Measurements from ENCODE around the gene GAL3ST3.
"Not testable (repeated sequence)": the region's sequence is repeated elsewhere in the genome, so short reads cannot be mapped to it uniquely, and the experiment has no call there.

GAL3ST3 gene

GRCh38 chr11:66048547-66049323 is at the start of gene GAL3ST3:
TSS of gene GAL3ST3 (minus strand) at chr11:66049161. CDS start at chr11:66045415, 3,746 bp downstream.
- DNase-seq (ENCODE audit: low read depth in 2 of 2): no peak

GRCh38 chr11:66092125-66092524 is 43.2 kb upstream of the GAL3ST3 start:
- not testable (repeated sequence) for DNase-seq (ENCODE audit: low read depth in 2 of 2)

- no peak for DNase-seq (ENCODE audit: low read depth in 2 of 2)
Observed at GRCh38 chr11:66090288-66090687, 41.3 kb upstream of the GAL3ST3 start.

GRCh38 chr11:66089067-66089466 is 40.1 kb upstream of the GAL3ST3 start:
- DNase-seq (ENCODE audit: low read depth in 2 of 2): no peak

GRCh38 chr11:66087148-66087908 is 38.4 kb upstream of the GAL3ST3 start:
- no peak for DNase-seq (ENCODE audit: low read depth in 2 of 2)

GRCh38 chr11:66084821-66085475 is 36.0 kb upstream of the GAL3ST3 start:
- no peak for DNase-seq (ENCODE audit: low read depth in 2 of 2)

- DNase-seq (ENCODE audit: low read depth in 2 of 2): no peak
Observed at GRCh38 chr11:66083767-66084166, 34.8 kb upstream of the GAL3ST3 start.

- no peak for DNase-seq (ENCODE audit: low read depth in 2 of 2)
Observed at GRCh38 chr11:66082946-66083698, 34.2 kb upstream of the GAL3ST3 start.

GRCh38 chr11:66081505-66081904 is 32.5 kb upstream of the GAL3ST3 start:
- DNase-seq (ENCODE audit: low read depth in 2 of 2): peak in 1 of 2 donors; percentile 51

GRCh38 chr11:66080055-66080817 is 31.3 kb upstream of the GAL3ST3 start:
- DNase-seq (ENCODE audit: low read depth in 2 of 2): peak; percentile 37 to 55

- not testable (repeated sequence) for DNase-seq (ENCODE audit: low read depth in 2 of 2)
Observed at GRCh38 chr11:66078949-66079348, 30.0 kb upstream of the GAL3ST3 start.

GRCh38 chr11:66077927-66078326 is 29.0 kb upstream of the GAL3ST3 start:
- DNase-seq (ENCODE audit: low read depth in 2 of 2): no peak

GRCh38 chr11:66076561-66076960 is 27.6 kb upstream of the GAL3ST3 start:
- DNase-seq (ENCODE audit: low read depth in 2 of 2): no peak

- DNase-seq (ENCODE audit: low read depth in 2 of 2): no peak
Observed at GRCh38 chr11:66075273-66075672, 26.3 kb upstream of the GAL3ST3 start.

- DNase-seq (ENCODE audit: low read depth in 2 of 2): no peak
Observed at GRCh38 chr11:66073669-66074068, 24.7 kb upstream of the GAL3ST3 start.

GRCh38 chr11:66072518-66072917 is 23.6 kb upstream of the GAL3ST3 start:
- DNase-seq (ENCODE audit: low read depth in 2 of 2): no peak

- DNase-seq (ENCODE audit: low read depth in 2 of 2): no peak
Observed at GRCh38 chr11:66072081-66072480, 23.1 kb upstream of the GAL3ST3 start.

- no peak for DNase-seq (ENCODE audit: low read depth in 2 of 2)
Observed at GRCh38 chr11:66071381-66071801, 22.4 kb upstream of the GAL3ST3 start.

- DNase-seq (ENCODE audit: low read depth in 2 of 2): no peak
Observed at GRCh38 chr11:66070604-66071380, 21.8 kb upstream of the GAL3ST3 start.
